ENCODE data around the gene SNX13. TPM values are rescaled to one million over a fixed set of nuclear protein-coding genes. Genes with fewer than 3 reads are reported as not detected.

Gene SNX13
- total and polyA plus RNA-seq, 7 donors: 8.0 to 59.2 (median 37.5) TPM

DNA sequence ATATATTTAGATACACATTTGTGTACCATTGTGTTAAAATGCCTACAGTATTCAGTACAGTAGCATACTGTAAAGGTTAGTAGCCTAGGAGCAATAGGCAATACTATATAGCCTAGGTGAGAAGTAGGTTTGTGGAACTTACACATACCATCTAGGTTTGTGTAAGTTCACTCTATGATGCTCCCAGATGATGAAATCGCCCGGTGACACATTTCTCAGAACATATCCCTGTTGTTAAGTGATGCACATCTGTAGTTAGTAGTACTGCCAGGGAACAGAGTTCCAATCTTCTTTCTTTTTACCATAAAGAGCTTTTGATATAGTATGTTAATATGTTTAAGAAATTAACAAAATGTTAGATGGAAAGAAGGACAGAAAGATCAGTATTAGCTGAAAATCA lies 138.2 kb downstream of the SNX13 start:
- Histone ChIP-seq H3K27me3 (ENCODE audit: insufficient read depth in 3 of 3, low read length in 2 of 3) (no peaks in the 10 kb centered on the region), H3K4me3 (no peak overlapping the region), H3K36me3 (ENCODE audit: insufficient read depth in 1 of 2, low read depth in 1 of 2) (peaks cover 0 to 73% of the 10 kb centered on the region in 2 donors), H3K27ac (no peak overlapping the region), H3K4me1 (no peaks in the 10 kb centered on the region), H3K9me3 (no peaks in the 10 kb centered on the region)
- no peak for ATAC-seq
- no peak for DNase-seq
- intact Hi-C loops (cut with DNase I): no loop called here
- TF ChIP-seq, protein P1, sequence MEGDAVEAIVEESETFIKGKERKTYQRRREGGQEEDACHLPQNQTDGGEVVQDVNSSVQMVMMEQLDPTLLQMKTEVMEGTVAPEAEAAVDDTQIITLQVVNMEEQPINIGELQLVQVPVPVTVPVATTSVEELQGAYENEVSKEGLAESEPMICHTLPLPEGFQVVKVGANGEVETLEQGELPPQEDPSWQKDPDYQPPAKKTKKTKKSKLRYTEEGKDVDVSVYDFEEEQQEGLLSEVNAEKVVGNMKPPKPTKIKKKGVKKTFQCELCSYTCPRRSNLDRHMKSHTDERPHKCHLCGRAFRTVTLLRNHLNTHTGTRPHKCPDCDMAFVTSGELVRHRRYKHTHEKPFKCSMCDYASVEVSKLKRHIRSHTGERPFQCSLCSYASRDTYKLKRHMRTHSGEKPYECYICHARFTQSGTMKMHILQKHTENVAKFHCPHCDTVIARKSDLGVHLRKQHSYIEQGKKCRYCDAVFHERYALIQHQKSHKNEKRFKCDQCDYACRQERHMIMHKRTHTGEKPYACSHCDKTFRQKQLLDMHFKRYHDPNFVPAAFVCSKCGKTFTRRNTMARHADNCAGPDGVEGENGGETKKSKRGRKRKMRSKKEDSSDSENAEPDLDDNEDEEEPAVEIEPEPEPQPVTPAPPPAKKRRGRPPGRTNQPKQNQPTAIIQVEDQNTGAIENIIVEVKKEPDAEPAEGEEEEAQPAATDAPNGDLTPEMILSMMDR (IDR thresholded peaks at IDR 0.05): no peak
- WGBS, 3 donors: 96 to 98% (median 97%) methylated on average over 2 of the region's 2 CpGs

DNA sequence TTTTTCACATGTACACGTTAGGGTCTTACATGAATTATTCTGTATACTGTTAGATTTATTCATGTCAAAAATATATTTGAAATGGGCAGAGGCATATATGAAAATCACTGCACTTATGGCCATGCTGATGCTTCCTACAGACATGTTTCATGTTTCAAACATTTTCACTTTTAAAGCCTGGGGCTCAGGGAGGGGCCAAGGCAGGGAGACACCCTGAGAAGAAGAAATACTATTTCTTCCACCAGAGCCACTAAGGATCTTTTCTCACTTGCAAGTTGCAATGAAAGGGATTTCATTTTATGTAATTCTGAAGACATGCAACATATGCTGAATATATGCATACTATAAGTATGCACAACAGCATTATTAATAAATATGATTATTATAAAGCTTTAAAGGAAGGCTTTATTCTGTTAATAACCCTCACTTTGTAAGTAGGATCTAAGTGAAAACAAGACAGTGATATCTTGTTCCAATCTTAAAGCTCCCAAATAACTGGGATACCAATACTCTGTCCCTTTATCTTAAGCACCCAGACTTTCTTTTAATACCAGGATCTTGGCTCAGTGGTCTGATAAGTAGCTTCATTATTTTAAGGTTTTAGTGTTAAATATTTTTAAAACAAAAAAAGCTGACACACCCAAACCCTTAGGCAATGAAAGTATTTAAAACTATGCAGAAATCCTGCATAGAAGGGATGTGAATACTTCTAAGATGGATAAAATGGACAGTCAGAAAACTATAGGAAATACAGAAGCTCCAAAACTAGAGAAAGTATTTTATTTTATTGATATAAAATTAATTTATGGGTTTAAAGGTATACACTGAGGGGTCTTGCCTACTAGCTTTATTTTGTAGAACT lies 148.0 kb downstream of the SNX13 start:
- TF ChIP-seq, protein P1 (IDR thresholded peaks at IDR 0.05): no peak
- Histone ChIP-seq H3K36me3 (ENCODE audit: insufficient read depth in 1 of 2, low read depth in 1 of 2) (peaks cover 5 to 54% of the 10 kb centered on the region in 2 donors), H3K9me3 (no peaks in the 10 kb centered on the region), H3K4me1 (no peaks in the 10 kb centered on the region), H3K27me3 (ENCODE audit: insufficient read depth in 3 of 3, low read length in 2 of 3) (no peaks in the 10 kb centered on the region), H3K4me3 (no peak overlapping the region), H3K27ac (no peak overlapping the region)
- no peak for ATAC-seq
- intact Hi-C loops (cut with DNase I): no loop called here
- no peak for DNase-seq
- WGBS, 3 donors: 85 to 93% (median 91%) methylated on average over 1 of the region's 1 CpG

DNA sequence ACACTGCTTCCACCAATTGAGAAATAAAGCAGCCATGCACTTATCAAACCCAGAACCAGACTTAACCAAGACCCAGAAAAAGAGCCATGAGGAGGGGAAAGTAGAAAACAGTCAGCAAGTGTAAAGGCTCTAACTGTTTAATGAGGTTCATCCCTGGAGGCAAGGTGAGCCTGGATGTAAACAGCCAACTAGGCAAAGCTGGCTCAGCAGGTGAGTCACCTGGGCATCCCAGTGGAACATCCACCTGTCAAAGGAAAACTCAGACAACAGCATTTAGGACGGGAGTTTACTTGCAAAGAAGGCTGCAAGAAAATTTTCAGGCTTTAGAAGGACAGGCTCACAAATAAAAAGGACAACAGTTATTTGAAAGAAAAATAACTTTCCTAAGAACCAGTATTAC lies 153.0 kb downstream of the SNX13 start:
- Histone ChIP-seq H3K4me3 (no peak overlapping the region), H3K27ac (no peak overlapping the region), H3K36me3 (ENCODE audit: insufficient read depth in 1 of 2, low read depth in 1 of 2) (peaks cover 0 to 13% of the 10 kb centered on the region in 2 donors), H3K27me3 (ENCODE audit: insufficient read depth in 3 of 3, low read length in 2 of 3) (no peaks in the 10 kb centered on the region), H3K4me1 (no peaks in the 10 kb centered on the region), H3K9me3 (no peaks in the 10 kb centered on the region)
- intact Hi-C loops (cut with DNase I): no loop called here
- no peak for ATAC-seq
- no peak for DNase-seq
- 96 to 100% (median 97%) methylated on average over 1 of the region's 1 CpG for WGBS, 3 donors
- TF ChIP-seq, protein P1 (IDR thresholded peaks at IDR 0.05): no peak

DNA sequence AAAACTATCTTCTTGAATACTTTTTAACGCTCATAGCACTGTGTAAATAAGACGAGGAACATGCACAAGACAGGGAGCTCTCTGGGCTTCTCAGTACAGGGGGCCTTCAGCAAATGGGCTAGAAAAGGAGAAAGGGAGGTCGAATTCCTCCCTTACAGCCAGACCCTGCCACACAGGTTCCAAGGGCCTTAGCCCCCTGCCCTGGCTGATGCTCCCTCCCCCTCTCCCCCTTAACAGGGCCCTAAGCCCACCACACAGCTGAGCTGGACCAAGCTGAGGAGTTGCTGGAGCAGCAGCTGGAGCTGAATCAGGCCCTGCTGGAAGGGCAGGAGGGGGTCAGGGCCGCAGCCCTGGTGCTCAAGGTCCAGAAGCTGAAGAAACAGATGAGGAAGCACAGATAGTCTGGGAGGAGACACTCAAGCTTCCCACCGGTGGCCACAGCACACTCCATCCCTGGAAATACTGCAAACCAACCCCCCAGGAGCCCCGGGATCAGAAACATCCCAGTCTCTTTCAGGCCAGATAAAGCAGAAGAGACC lies 153.9 kb downstream of the SNX13 start:
- Histone ChIP-seq H3K4me1 (no peaks in the 10 kb centered on the region), H3K36me3 (ENCODE audit: insufficient read depth in 1 of 2, low read depth in 1 of 2) (peaks cover 0 to 4% of the 10 kb centered on the region in 2 donors), H3K27ac (no peak overlapping the region), H3K27me3 (ENCODE audit: insufficient read depth in 3 of 3, low read length in 2 of 3) (no peaks in the 10 kb centered on the region), H3K9me3 (no peaks in the 10 kb centered on the region), H3K4me3 (no peak overlapping the region)
- 54 to 70% (median 67%) methylated on average over 6 of the region's 6 CpGs for WGBS, 3 donors
- ATAC-seq: no peak
- TF ChIP-seq, protein P1 (IDR thresholded peaks at IDR 0.05): no peak
- intact Hi-C loops (cut with DNase I): no loop called here
- no peak for DNase-seq
